SU-DHL-6 (cell line): ENCODE results near the gene ULBP2.

Source experiments
- EZH2phosphoT487 ChIP-seq: fragments of 200-600 bp; sonication (generic), shearing (Covaris generic); conservative IDR thresholded peaks from 2 replicates; pipeline ENCODE4 v1.6.1; 2018; ENCODE audit warnings: mild to moderate bottlenecking, antibody characterized with exemption, low read length, moderate library complexity, mixed read lengths
- TF ChIP-seq, protein P1 (sequence below): fragments of 200-600 bp; sonication (generic); IDR thresholded peaks from one replicate; pipeline ENCODE4 v1.5.1; 2017; ENCODE audit warnings: antibody characterized with exemption, mild to moderate bottlenecking, low read length, moderate library complexity; ENCODE audit not compliant: insufficient read depth, poor library complexity, severe bottlenecking

- no peak for TF ChIP-seq EZH2phosphoT487
- TF ChIP-seq, protein P1, sequence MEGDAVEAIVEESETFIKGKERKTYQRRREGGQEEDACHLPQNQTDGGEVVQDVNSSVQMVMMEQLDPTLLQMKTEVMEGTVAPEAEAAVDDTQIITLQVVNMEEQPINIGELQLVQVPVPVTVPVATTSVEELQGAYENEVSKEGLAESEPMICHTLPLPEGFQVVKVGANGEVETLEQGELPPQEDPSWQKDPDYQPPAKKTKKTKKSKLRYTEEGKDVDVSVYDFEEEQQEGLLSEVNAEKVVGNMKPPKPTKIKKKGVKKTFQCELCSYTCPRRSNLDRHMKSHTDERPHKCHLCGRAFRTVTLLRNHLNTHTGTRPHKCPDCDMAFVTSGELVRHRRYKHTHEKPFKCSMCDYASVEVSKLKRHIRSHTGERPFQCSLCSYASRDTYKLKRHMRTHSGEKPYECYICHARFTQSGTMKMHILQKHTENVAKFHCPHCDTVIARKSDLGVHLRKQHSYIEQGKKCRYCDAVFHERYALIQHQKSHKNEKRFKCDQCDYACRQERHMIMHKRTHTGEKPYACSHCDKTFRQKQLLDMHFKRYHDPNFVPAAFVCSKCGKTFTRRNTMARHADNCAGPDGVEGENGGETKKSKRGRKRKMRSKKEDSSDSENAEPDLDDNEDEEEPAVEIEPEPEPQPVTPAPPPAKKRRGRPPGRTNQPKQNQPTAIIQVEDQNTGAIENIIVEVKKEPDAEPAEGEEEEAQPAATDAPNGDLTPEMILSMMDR, result no peak
Measured at GRCh38 chr6:149899486-149899885, 42.3 kb upstream of the ULBP2 start.
